NT2/D1 (cell line): ENCODE data around the gene SERTM1.

Experiments
- DNase-seq: peaks from one replicate; pipeline ENCODE4 v3.0.0-alpha.2; 2011; ENCODE audit warnings: low read depth, low spot score
- H3K27me3 ChIP-seq: 2 replicates; pipeline ENCODE4 v1.6.0; 2011; ENCODE audit warnings: mild to moderate bottlenecking; ENCODE audit not compliant: insufficient read length, insufficient read depth
- H3K36me3 ChIP-seq: 2 replicates; pipeline ENCODE4 v1.6.1; 2011; ENCODE audit warnings: mild to moderate bottlenecking, low read length, mixed read lengths; ENCODE audit not compliant: insufficient read depth, insufficient read length
- H3K4me1 ChIP-seq: 2 replicates; pipeline ENCODE4 v1.5.1; 2011; ENCODE audit not compliant: insufficient read depth, insufficient read length
- H3K4me3 ChIP-seq: 2 replicates; pipeline ENCODE4 v1.5.1; 2011; ENCODE audit warnings: low read depth; ENCODE audit not compliant: insufficient read length
- H3K9ac ChIP-seq: 2 replicates; pipeline ENCODE4 v1.6.0; 2011; ENCODE audit warnings: low read depth; ENCODE audit not compliant: insufficient read length
- H3K9me3 ChIP-seq: 2 replicates; pipeline ENCODE4 v1.5.1; 2011; ENCODE audit warnings: mild to moderate bottlenecking, low read length; ENCODE audit not compliant: insufficient read depth
- SUZ12 ChIP-seq: IDR thresholded peaks from 2 replicates; pipeline ENCODE4 v1.6.1; 2011; ENCODE audit not compliant: insufficient read length, insufficient read depth; ENCODE audit errors: extremely low read depth
- YY1 ChIP-seq: IDR thresholded peaks from 2 replicates; pipeline ENCODE4 v1.6.1; 2011; ENCODE audit not compliant: insufficient read length, insufficient read depth
- ZNF274 ChIP-seq: IDR thresholded peaks from 2 replicates; pipeline ENCODE4 v1.6.1; 2011; ENCODE audit warnings: mild to moderate bottlenecking, low read depth, low read length

Gene SERTM1

GRCh38 chr13:36673838-36674326 lies at the start of gene SERTM1:
SERTM1 (plus strand) TSS chr13:36674020; CDS start chr13:36695079, 21,059 bp downstream.
- H3K27me3 ChIP-seq = peaks cover 38% of the 10 kb centered on the region

GRCh38 chr13:36628377-36629056 lies 45.3 kb upstream of the SERTM1 start:
- Histone ChIP-seq H3K36me3 (no peaks in the 10 kb centered on the region), H3K9ac (no peak overlapping the region), H3K4me3 (no peak overlapping the region), H3K27me3 (no peaks in the 10 kb centered on the region), H3K4me1 (no peaks in the 10 kb centered on the region), H3K9me3 (no peaks in the 10 kb centered on the region)
- TF ChIP-seq YY1 = no peak
- TF ChIP-seq ZNF274 = no peak
- TF ChIP-seq SUZ12 = no peak
- DNase-seq = no peak

More at GRCh38 chr13:36673838-36674326, at the start of gene SERTM1:
- Histone ChIP-seq H3K36me3 (no peaks in the 10 kb centered on the region), H3K4me3 (peak within 1 kb of the TSS; percentile 71), H3K9me3 (no peaks in the 10 kb centered on the region), H3K9ac (peak within 1 kb of the TSS; percentile 79), H3K4me1 (no peaks in the 10 kb centered on the region)
- TF ChIP-seq ZNF274 (no peak), SUZ12 (no peak), YY1 (no peak)
- peak; percentile 50 for DNase-seq

GRCh38 chr13:36629057-36629385 lies 44.8 kb upstream of the SERTM1 start:
- Histone ChIP-seq H3K4me3 (no peak overlapping the region), H3K9ac (no peak overlapping the region), H3K36me3 (no peaks in the 10 kb centered on the region), H3K27me3 (no peaks in the 10 kb centered on the region), H3K4me1 (no peaks in the 10 kb centered on the region), H3K9me3 (no peaks in the 10 kb centered on the region)
- TF ChIP-seq ZNF274 = no peak
- TF ChIP-seq SUZ12 = no peak
- TF ChIP-seq YY1 = no peak
- DNase-seq = no peak

GRCh38 chr13:36630181-36630803 lies 43.5 kb upstream of the SERTM1 start:
- Histone ChIP-seq H3K9ac (no peak overlapping the region), H3K27me3 (no peaks in the 10 kb centered on the region), H3K4me3 (no peak overlapping the region), H3K4me1 (no peaks in the 10 kb centered on the region), H3K9me3 (no peaks in the 10 kb centered on the region), H3K36me3 (no peaks in the 10 kb centered on the region)
- no peak for DNase-seq
- TF ChIP-seq SUZ12 (no peak), YY1 (no peak), ZNF274 (no peak)

GRCh38 chr13:36639610-36640009 lies 34.2 kb upstream of the SERTM1 start:
- H3K4me1 ChIP-seq = no peaks in the 10 kb centered on the region
- H3K27me3 ChIP-seq = no peaks in the 10 kb centered on the region
- H3K9me3 ChIP-seq = peaks cover 8% of the 10 kb centered on the region; the same call in 1 of the 2 replicates
- no peak overlapping the region for H3K9ac ChIP-seq
- DNase-seq = no peak
- TF ChIP-seq ZNF274 (no peak), YY1 (no peak), SUZ12 (no peak)
- H3K36me3 ChIP-seq = no peaks in the 10 kb centered on the region
- H3K4me3 ChIP-seq = no peak overlapping the region

GRCh38 chr13:36650611-36651010 lies 23.2 kb upstream of the SERTM1 start:
- Histone ChIP-seq H3K9me3 (no peaks in the 10 kb centered on the region), H3K36me3 (no peaks in the 10 kb centered on the region), H3K9ac (no peak overlapping the region), H3K4me3 (no peak overlapping the region), H3K27me3 (no peaks in the 10 kb centered on the region), H3K4me1 (no peaks in the 10 kb centered on the region)
- DNase-seq = no peak
- TF ChIP-seq YY1 (no peak), ZNF274 (no peak), SUZ12 (no peak)

- no peaks in the 10 kb centered on the region for H3K36me3 ChIP-seq
- no peak for DNase-seq
- TF ChIP-seq ZNF274 (no peak), YY1 (no peak), SUZ12 (no peak)
- no peak overlapping the region for H3K4me3 ChIP-seq
- H3K27me3 ChIP-seq = no peaks in the 10 kb centered on the region
- H3K4me1 ChIP-seq = no peaks in the 10 kb centered on the region
- no peaks in the 10 kb centered on the region for H3K9me3 ChIP-seq
- H3K9ac ChIP-seq = no peak overlapping the region
Observed at GRCh38 chr13:36665630-36666029, 8.2 kb upstream of the SERTM1 start.
